ENCODE results near the gene GBX1.

- TF ChIP-seq, protein P1, sequence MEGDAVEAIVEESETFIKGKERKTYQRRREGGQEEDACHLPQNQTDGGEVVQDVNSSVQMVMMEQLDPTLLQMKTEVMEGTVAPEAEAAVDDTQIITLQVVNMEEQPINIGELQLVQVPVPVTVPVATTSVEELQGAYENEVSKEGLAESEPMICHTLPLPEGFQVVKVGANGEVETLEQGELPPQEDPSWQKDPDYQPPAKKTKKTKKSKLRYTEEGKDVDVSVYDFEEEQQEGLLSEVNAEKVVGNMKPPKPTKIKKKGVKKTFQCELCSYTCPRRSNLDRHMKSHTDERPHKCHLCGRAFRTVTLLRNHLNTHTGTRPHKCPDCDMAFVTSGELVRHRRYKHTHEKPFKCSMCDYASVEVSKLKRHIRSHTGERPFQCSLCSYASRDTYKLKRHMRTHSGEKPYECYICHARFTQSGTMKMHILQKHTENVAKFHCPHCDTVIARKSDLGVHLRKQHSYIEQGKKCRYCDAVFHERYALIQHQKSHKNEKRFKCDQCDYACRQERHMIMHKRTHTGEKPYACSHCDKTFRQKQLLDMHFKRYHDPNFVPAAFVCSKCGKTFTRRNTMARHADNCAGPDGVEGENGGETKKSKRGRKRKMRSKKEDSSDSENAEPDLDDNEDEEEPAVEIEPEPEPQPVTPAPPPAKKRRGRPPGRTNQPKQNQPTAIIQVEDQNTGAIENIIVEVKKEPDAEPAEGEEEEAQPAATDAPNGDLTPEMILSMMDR (conservative IDR thresholded peaks at IDR 0.05; ENCODE audit: low read length): no peak
- no peak for TF ChIP-seq EZH2phosphoT487 (IDR thresholded peaks at IDR 0.05; ENCODE audit: borderline replicate concordance)
Measured at GRCh38 chr7:151104411-151105235, 62.9 kb downstream of the GBX1 start.

All from Loucy (cell line).